HUDEP-2 (cell line): ENCODE measurements around the gene CHD2.

Source experiments
- DNase-seq, 76 experiments: peaks; one replicate each; lab custom pipeline; 2025; ENCODE audit not compliant: unreplicated experiment in 76 of 76; lab: John Stamatoyannopoulos, UW

Gene CHD2

DNA sequence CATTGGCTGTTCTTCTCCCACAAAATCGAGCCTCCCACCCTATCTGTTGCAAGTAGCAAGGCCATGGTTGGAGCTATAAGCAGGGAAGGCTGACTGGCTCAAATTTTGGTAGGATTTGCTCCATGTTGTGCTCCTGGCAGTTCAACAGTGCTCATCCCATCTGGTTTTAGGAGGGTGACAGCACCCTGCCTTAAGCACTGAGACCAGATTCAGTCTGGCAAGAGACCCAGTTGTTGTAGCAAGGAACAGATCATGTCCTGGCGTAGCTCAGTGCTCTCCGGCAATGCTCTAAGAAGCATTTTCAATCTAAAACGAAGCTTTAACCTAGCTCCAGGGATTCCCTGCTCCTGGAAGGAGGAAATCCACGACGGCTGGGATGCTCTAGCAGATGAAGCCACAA is 97.7 kb downstream of the CHD2 start:
- DNase-seq = no peak

DNA sequence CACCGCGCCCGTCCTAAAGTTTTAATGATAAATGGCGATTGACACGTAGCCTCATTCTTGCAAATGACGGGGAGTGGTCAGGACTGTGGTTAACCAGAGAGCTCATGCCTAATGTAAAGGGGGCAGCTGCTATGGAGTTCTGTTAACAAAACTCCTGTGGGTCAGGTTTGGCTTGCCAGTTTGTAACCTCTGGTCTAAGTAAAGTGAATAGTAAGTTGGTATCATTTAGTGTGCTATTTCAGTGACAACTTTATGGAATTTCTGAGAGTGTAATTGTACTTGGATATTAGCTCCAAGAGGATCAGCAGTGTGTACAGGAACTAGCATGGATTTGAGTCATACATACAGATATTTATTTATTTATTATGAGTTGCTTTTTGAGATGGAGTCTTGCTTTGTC is 101.0 kb downstream of the CHD2 start:
- no peak for DNase-seq

DNA sequence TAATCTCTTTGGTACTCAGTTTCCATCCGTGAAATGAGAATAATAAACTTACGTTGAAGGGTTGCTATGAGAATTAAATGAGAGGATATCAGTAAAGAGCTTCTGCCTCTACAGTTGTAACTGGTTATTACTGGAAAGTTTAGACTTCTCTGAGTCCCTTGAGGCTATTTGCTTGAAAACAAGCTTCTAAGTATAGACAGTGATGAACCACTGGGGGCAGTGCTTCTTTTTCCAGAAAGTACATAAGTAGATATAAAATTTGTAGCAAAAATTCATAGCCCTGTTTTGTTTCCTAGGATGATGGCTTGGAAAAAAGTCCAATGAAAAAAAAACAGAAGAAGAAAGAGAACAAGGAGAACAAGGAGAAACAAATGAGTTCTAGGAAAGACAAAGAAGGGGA is 101.8 kb downstream of the CHD2 start:
- peak in 1 of 76 experiments; percentile 7 for DNase-seq

DNA sequence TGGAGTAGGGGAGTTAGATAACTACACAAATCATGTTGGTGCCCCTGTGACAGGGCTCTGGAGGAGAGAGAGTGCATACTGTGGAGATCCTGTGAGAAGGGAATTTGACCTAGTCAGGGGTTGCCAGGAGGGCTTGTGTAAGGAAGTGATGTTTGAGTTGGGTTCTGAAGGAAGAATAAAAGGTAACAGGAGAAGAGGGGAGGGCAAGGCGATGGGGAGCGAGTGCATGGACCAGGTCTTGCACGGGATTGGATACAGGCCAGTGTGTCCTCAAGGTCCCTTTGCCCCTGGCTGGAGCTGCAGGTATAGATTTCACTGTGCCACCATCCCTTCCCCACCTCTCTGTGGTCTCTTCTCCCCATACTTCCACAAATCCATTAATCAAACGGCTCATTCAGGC is 105.0 kb downstream of the CHD2 start:
- DNase-seq = no peak

DNA sequence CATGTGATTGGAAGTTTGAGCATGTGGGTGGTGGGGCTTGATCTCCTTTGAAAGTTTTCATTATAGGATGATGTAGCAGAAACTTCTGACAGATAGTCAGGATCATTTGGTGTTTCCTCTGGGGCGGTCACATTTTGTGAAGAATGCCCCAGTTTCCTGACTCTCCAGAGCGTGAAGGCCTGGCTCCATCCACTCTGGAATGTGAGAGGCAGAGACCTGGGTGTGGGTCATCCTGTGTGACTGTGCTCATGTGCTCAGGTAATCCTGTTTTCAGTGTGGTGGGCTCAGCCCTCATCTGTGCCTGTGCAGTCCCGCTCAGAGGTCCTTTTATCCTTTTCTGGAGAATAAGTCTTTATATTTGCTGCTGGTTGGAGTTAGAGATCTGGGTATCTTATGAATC is 107.9 kb downstream of the CHD2 start:
- DNase-seq = no peak

DNA sequence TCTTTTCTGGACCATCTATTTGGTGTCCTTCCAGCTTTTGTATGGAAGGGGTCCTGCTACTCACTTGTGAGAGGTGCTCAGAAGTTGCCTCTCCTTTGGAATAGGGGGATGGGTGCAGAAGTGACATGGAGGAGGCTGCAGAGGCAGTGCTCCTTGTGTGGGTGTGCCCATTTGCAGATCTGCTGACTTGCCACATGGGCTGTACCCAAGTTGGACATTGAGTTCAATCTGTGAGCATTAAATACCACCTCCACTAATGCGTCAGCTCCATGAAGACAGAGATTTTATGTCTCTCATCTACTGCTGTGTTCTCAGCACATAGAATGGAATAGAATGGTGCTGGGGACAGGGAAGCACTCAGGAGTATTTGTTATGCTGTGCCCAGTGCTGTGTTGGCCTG is 112.7 kb downstream of the CHD2 start:
- peak in 2 of 76 experiments; percentile 7 to 32 for DNase-seq

DNA sequence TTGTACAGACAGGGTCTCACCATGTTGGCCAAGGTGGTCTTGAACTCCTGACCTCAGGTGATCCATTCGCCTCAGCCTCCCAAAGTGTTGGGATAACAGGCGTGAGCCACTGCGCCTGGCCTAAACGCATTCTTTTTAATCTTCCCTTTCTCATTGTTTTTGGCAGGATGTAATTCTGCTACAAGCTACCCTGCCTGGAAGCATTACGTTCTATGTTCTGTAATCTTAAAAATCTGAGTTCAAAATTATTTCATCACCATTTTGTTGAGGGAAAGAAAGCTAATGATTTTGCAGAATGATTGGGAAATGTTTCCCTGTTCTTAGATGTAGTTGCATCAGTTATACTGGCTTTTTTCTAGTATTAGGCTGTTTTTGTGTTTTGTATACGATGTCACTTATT is 117.4 kb downstream of the CHD2 start:
- no peak for DNase-seq

DNA sequence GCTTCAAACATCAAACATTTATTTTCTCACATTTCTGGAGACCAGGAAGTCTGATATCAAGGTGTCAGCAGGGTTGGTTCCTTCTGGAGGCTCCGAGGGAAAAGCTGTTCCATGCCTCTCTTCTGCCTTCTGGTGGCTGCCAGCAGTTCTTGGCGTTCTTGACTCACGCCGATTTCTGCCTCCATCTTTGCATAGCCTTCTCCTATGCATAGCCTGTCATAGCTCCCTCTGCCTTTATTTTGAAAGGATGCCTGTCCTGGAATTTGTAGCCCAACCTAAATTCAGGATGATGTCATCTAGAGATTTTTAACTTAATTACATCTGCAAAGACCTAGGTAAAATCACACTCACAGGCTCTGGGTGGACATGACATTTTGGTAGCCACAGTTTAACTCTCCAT is 118.5 kb downstream of the CHD2 start:
- DNase-seq = no peak

DNA sequence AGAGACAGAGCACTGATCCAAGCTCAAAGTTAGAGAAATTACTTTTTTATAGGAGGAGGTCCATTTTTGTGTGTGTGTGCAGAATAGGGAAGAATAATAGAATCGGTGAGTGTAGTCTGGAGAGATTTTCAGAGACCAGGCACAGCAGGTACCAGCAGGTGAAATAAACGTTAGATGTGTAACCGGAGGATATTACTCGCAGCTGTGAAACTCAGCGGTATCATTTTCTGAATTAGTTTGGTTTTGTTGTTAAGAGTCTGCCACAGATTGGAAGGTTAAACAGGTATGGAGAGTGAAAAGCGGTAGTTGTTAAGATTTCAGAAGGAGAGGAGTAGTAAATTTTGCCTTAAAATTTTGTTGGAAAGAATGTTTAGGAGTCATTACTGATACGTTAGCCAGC is 119.0 kb downstream of the CHD2 start:
- no peak for DNase-seq

DNA sequence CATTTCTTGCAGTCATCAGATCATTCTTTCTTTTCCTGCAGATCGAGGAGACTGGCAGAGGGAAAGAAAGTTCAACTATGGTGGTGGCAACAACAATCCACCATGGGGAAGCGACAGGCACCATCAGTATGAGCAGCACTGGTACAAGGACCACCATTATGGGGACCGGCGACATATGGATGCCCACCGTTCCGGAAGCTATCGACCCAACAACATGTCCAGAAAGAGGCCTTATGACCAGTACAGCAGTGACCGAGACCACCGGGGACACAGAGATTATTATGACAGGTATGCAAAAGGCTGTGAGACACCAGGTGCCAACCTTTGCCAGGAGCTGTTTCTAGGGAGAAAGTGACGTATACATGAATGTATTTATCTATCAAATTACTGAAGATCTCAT is 119.8 kb downstream of the CHD2 start:
- DNase-seq = no peak

DNA sequence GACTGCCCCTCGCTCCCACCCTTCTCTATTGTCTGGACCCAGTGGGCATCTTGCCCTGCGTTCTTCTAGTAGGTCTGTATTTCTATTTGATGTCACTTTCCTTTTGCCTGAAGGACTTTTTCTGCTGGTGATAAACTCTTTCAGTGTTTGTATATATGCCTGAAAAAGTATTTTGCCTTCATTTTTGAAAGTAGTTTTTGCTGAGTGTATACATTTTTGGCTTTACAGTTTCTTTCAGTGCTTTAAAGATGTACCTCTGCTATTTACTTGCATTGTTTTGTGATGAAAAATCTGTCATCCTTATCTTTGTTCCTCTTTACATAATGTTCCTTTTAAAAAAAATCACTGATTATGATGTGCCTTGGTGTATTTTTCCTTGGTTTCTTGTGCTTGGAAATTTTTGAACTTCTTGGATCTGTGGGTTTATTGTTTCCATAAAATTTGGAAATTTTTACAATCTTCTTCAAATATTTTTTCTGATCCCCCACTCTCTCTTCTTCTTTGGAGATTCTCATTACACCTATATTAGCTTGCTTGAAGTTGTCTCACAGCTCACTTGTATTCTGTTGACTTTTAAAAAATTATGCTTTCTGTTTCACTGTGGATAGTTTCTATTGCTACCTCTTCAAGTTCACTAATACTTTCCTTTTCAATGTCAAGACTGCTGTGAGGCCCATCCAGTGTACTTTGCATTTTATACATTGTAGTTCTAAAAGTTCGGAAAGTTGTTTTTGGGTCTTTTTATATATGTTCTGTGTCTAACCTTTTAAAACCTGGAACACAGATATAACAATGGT is 121.0 kb downstream of the CHD2 start:
- DNase-seq = no peak

DNA sequence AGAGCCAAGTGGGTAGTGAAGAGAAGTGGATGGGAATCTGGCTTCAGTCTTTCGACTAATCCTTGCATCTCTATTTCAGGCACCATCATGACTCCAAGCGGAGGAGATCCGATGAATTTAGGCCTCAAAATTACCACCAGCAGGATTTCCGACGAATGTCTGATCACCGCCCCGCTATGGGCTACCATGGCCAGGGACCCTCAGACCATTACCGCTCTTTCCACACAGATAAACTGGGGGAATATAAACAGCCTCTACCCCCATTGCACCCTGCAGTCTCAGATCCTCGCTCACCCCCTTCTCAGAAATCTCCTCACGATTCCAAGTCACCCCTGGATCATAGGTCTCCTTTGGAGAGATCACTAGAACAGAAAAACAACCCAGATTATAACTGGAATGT is 124.2 kb downstream of the CHD2 start:
- no peak for DNase-seq

DNA sequence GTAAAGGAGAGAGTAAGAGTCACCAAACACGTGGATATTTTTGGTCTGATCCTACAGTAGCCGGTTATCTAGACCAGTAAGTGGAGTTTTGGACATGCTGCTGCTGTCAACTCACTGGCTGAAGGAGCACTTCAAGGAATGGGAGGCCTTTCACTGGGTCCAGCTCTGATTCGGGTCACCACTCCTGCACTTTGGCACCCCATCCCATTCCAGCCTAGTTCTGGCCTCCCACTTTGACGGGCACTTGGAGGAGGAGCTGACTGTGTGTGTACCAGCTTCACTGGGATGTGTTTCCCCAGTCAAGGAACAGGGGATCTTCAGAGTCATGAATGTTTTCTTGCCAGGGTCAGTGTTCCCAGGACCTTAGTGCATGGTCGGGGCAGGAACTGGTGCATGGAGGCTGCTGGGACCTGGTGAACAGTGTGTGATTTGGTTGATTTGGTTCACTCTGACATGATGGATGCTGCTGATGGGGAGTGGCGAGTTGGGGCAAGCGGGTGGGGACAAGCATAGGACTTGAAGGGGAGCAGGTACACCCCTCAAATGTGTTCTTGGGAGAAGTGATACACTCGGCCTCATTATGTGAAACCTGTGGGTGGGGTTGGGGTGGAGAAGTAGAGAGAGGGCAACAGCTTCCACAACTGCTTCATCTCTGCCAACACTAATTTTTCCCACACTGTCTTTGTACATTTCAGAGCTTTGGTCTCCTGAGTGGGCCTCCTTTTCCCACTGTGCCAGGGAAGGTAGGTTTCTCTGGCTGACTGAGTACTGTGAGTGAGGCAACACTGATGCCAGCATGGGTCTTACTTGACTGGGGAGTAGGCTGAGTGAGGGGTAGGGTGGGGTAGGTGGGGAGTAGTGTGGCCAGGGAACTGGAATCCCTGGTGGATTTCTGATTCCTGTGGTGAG is 124.8 kb downstream of the CHD2 start:
- DNase-seq = no peak

DNA sequence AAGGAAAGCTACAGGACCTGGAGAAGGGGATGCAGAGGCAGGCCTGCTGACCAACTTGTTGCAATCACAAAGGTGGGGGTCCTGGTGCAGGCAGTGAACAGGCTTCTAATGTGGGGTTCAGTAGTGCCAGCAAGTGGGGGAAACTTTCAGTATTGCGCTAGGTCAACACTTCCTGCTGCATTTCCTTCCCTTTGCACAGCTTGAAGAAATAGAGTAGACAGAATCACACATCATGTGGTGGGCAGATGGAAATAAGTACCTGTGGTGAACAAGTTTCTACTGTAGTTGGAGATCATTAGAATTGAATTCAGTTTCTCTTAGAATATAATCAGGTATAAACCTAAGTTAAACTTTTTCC is 125.5 kb downstream of the CHD2 start:
- no peak for DNase-seq

DNA sequence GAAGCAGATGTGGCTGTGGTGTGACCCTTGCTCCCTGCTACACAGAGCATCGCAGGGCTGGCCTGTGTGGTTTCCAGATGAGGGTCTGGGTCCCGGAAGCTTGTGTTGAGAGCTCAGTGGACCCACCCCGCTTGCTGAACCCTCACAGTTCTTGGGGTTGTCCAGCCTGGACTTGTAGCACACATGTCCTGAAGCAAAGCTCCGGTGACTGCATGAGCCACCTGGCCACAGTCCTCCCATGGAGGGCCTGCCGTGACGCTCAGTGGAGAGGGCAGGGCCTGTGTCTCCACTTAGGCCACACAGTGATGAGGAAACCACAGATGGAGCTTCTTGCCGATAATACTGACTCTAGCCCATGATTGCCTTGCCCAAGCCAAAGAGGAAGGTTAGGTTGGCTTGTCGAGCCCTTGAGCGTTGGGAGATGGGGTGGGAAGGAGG is 126.3 kb downstream of the CHD2 start:
- no peak for DNase-seq

DNA sequence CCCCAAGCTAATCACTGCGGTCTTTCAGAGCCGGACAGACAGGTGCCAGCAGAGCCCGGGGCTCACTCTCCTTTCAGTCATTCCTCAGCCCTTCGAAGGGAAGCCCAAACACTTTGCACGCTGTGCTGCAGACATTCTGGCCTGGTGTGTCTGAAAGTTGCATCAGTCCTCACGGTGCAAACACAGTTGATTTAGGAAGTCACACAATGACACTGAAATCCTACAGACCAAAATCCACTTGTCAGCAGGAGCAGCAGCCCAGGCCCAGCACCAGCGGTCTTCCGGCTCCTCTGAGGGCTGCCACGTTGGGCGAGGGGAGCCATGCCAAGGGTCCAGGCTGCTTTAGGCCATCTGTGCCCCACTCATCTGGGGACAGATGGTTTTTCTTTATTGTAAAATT is 127.3 kb downstream of the CHD2 start:
- DNase-seq = no peak

DNA sequence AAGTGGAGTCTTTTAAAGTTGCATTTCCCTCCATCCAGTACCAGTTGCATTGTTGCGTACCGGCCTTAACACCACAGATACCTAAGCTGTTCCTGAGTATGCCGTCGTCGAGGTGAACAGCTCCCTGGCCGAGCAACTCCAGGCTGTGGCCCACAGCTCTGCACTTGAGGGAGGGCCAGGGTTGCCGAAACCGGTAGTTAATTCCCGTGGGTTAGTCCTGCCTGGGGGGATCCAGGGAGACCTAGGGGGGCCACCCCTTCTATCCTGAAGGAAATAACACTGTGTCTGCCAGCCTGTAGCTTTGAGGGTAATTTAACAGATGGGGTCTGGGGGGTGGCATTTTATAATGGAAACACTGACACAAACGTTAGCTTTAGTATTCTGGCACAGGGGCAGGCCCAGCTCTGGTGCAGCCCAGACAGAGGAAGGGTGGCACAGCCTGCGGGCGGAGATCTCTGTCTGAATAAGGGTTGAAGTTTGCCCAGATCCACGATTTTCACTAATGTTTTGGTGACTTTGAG is 128.0 kb downstream of the CHD2 start:
- DNase-seq = no peak

DNA sequence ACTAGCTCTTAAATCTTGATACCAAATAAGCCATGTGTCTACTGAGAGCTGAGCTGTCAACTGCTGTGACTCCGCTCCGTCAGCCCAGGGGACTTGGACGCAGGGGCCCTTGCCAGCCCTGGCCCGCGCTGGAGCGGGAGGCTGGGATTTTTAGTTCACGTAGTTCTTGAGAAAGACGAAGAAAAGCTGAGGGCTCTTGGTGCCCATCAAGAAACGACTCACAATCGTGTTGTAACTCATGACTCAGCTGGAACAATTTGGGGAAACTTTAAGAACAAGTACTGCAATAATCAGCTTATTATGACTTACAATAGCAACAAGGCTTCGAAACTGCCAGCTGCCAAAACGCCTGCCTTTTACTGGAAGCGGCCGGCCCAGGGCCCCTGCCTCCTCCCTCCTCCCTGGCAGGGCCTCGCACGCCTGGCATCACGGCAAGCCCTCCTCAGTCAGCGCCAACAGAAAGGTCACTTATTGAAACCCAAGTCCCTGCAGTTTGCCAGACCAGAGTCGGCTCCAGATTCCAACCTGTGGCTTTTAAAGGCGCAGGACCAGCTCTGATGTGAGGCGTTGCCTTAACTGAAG is 128.6 kb downstream of the CHD2 start:
- DNase-seq = no peak

DNA sequence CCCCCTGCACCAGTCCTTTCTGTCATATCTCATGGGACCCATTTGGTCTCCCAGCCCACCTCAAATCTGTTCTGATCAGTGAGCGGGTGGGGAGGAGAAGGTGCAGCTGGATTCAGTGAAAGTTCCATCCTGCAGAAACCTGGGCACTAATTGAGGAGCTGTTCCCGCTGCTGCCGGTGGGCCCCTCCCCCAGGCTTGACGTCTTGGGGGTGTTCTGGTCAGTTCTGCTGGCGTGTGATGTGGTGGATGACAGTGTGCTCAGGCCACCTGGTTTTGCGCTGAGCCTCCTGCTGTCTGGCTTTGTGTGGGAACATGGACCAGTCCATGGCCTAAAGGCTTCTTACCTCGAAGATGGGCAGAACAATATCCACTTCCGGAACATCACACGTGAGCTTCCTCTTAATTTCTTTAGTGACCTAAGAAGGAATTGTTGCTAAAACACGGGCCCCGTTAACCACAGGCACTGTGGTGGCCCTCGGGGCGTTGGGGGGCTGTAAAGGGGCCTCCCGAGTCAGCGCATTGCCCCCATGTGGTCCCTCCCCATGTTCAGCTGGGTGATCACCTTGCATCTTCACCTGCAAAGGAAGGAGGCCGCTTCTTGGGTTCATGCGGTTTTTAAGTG is 129.2 kb downstream of the CHD2 start:
- no peak for DNase-seq

DNA sequence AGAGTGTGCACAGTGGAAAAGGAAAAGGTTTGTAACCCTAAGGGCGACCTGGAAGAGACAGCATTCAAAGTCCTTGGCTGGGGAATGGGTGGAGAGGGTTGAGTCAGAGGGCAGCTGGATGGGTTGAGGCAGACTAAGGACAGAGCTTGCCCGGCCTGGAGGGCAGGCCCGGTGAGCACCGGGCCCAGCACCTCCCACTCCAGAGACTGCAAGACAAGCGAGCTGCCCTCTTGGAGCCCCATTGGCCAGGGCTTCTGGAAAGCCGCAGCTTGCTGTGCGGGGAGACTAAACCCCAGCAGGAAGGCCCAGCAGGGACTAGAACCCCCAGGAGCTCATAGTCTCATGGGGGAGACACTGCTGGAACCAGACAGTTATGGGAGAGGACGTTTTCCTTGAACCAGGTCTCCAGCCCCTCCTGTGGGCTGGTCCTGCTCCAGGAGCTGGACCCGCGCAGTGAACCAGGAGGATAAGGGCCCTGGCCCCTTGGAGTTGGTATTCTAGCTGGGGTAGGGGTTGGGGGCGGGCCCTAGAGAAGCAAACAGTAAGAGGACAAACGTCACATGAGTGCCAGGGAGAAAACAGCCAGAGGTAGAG is 129.8 kb downstream of the CHD2 start:
- no peak for DNase-seq
